ENCODE measurements around the gene ITPRID2. TPM values are rescaled to one million over a fixed set of nuclear protein-coding genes. Genes with fewer than 3 reads are reported as not detected.
A peak's percentile ranks its signal among the peaks of the same experiment; 100 is the strongest.

ITPRID2 gene
- polyA plus RNA-seq, 1 donor (not counting 4 experiments of a cell fraction or from before 2014, with no cell fraction given) = 146 TPM

- Histone ChIP-seq H3K4me1 (ENCODE audit: control insufficient read depth, extremely low read depth, insufficient read depth, low read length) (peaks cover 42% of the 10 kb centered on the region), H3K27me3 (ENCODE audit: control insufficient read depth, extremely low read depth, insufficient read depth, low read length) (no peaks in the 10 kb centered on the region), H3K79me2 (ENCODE audit: control insufficient read depth, insufficient read depth, low read length) (no peaks in the 10 kb centered on the region), H3K9me3 (ENCODE audit: control insufficient read depth, low read depth, low read length) (no peaks in the 10 kb centered on the region), H3K4me3 (ENCODE audit: control insufficient read depth in 2 of 3, extremely low read depth in 1 of 3, insufficient read depth in 2 of 3, low read depth in 1 of 3, low read length in 3 of 3) (peak overlapping the region in 2 of 3 experiments; percentile 17 to 33), H3K36me3 (ENCODE audit: control insufficient read depth in 2 of 2, extremely low read depth in 1 of 2, insufficient read depth in 2 of 2, low read length in 2 of 2) (no peaks in the 10 kb centered on the region), H2AFZ (ENCODE audit: control insufficient read depth, low read length) (peak overlapping the region; percentile 81), H3K27ac (ENCODE audit: control insufficient read depth, insufficient read depth, low read length) (peak overlapping the region; percentile 61), H3K4me2 (ENCODE audit: control insufficient read depth, extremely low read depth, insufficient read depth, low read depth, low read length) (peak overlapping the region; percentile 76), H3K9ac (ENCODE audit: control insufficient read depth, extremely low read depth, insufficient read depth, low read length) (peak overlapping the region; percentile 40), H3K9me1 (ENCODE audit: control insufficient read depth, extremely low read depth, insufficient read depth, low read length) (no peaks in the 10 kb centered on the region), H4K20me1 (ENCODE audit: control insufficient read depth, extremely low read depth, insufficient read depth, low read length) (no peaks in the 10 kb centered on the region)
- DNase-seq (ENCODE audit: low read depth, low spot score) = no peak
- TF ChIP-seq EZH2 (IDR thresholded peaks at IDR 0.05; ENCODE audit: low read length) = no peak
- TF ChIP-seq, protein P1, sequence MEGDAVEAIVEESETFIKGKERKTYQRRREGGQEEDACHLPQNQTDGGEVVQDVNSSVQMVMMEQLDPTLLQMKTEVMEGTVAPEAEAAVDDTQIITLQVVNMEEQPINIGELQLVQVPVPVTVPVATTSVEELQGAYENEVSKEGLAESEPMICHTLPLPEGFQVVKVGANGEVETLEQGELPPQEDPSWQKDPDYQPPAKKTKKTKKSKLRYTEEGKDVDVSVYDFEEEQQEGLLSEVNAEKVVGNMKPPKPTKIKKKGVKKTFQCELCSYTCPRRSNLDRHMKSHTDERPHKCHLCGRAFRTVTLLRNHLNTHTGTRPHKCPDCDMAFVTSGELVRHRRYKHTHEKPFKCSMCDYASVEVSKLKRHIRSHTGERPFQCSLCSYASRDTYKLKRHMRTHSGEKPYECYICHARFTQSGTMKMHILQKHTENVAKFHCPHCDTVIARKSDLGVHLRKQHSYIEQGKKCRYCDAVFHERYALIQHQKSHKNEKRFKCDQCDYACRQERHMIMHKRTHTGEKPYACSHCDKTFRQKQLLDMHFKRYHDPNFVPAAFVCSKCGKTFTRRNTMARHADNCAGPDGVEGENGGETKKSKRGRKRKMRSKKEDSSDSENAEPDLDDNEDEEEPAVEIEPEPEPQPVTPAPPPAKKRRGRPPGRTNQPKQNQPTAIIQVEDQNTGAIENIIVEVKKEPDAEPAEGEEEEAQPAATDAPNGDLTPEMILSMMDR (optimal IDR thresholded peaks at IDR 0.05 in 1 of 3, IDR thresholded peaks at IDR 0.05 in 1 of 3, conservative IDR thresholded peaks at IDR 0.05 in 1 of 3; ENCODE audit: extremely low read depth in 1 of 3, insufficient read depth in 2 of 3, low read length in 3 of 3) = no peak
- no peak for FAIRE-seq
- dilution Hi-C loops (cut with MboI; ENCODE audit: extremely low pct_ligation_motif_present, low sequenced_read_pairs) = no loop called here
These were observed 81.7 kb downstream of the ITPRID2 start for GRCh38 chr2:181973171-181973783.

DNA sequence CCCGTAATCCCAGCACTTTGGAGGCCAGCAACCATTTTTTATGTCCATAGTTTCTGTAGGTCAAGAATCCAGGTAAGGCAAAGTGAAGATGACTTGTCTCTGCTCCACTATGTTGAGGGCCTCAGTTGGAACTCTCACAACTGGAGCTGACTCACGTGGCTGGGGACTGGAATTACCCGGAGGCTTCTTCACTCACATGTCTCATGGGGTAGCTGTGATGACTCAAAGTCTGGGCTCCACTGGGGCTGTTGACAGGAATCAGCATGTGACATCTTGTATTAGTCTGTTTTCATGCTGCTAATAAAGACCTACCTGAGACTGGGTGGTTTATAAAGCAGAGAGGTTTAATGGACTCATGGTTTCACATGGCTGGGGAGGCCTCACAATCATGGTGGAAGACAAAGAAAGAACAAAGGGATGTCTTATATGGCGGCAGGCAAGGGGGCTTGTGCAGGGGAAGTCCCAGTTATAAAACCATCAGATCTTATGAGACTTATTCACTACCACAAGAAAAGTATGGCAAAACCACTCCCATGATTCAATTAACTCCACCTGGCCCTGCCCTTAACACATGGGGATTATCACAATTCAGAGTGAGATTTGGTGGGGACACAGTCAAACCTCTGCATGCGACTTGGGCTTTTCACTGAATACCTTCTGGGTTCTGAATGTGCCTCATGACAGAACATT, 86.3 kb downstream of the ITPRID2 start:
- Histone ChIP-seq H3K27ac (ENCODE audit: control insufficient read depth, insufficient read depth, low read length) (peak overlapping the region; percentile 88), H3K9me3 (ENCODE audit: control insufficient read depth, low read depth, low read length) (no peaks in the 10 kb centered on the region), H3K27me3 (ENCODE audit: control insufficient read depth, extremely low read depth, insufficient read depth, low read length) (no peaks in the 10 kb centered on the region), H3K4me1 (ENCODE audit: control insufficient read depth, extremely low read depth, insufficient read depth, low read length) (peaks cover 28% of the 10 kb centered on the region), H4K20me1 (ENCODE audit: control insufficient read depth, extremely low read depth, insufficient read depth, low read length) (no peaks in the 10 kb centered on the region), H3K4me2 (ENCODE audit: control insufficient read depth, extremely low read depth, insufficient read depth, low read depth, low read length) (peak overlapping the region; percentile 13), H3K9me1 (ENCODE audit: control insufficient read depth, extremely low read depth, insufficient read depth, low read length) (no peaks in the 10 kb centered on the region), H2AFZ (ENCODE audit: control insufficient read depth, low read length) (peak overlapping the region; percentile 69), H3K9ac (ENCODE audit: control insufficient read depth, extremely low read depth, insufficient read depth, low read length) (peak overlapping the region; percentile 53), H3K79me2 (ENCODE audit: control insufficient read depth, insufficient read depth, low read length) (no peaks in the 10 kb centered on the region), H3K4me3 (ENCODE audit: control insufficient read depth in 2 of 3, extremely low read depth in 1 of 3, insufficient read depth in 2 of 3, low read depth in 1 of 3, low read length in 3 of 3) (no peak overlapping the region), H3K36me3 (ENCODE audit: control insufficient read depth in 2 of 2, extremely low read depth in 1 of 2, insufficient read depth in 2 of 2, low read length in 2 of 2) (no peaks in the 10 kb centered on the region)
- dilution Hi-C loops (cut with MboI; ENCODE audit: extremely low pct_ligation_motif_present, low sequenced_read_pairs) = no loop called here
- peak; percentile 98 for DNase-seq (ENCODE audit: low read depth, low spot score)
- TF ChIP-seq EZH2 (IDR thresholded peaks at IDR 0.05; ENCODE audit: low read length) = no peak
- TF ChIP-seq, protein P1 (optimal IDR thresholded peaks at IDR 0.05 in 1 of 3, IDR thresholded peaks at IDR 0.05 in 1 of 3, conservative IDR thresholded peaks at IDR 0.05 in 1 of 3; ENCODE audit: extremely low read depth in 1 of 3, insufficient read depth in 2 of 3, low read length in 3 of 3) = no peak
- peak; percentile 100 for FAIRE-seq

Data from keratinocyte (primary cell).